Thoracic aorta endothelial cell (primary cell): ENCODE data around the gene PHLDB1. TPM values are rescaled to one million over a fixed set of nuclear protein-coding genes. Genes with fewer than 3 reads are reported as not detected.

Experiments used
- small RNA-seq: library from RNA; depleted of rRNA; stranded (forward); fragments of <200 nt; gene quantifications from one replicate; pipeline ENCODE3, GENCODE V24; 2012
- total RNA-seq: library from RNA; depleted of rRNA; stranded (reverse); fragments of >200 nt; gene quantifications from 2 replicates; pipeline ENCODE4 v1.2.3, GENCODE V29; 2012

The PHLDB1 gene
- total RNA-seq, result 110 and 115 TPM in 2 replicates

GRCh38 chr11:118607401-118608359 is at the start of gene PHLDB1:
PHLDB1 (plus strand) TSS chr11:118607615; CDS start chr11:118613837, 6,222 bp downstream.

GRCh38 chr11:118572061-118572980 is 35.1 kb upstream of the PHLDB1 start, which contains the start of gene ARCN1:
ARCN1 (plus strand) TSS chr11:118572409; CDS start chr11:118572548, 139 bp downstream.

GRCh38 chr11:118679483-118679882 is 72.1 kb downstream of the PHLDB1 start, which contains the start of gene TREH:
TREH (minus strand) TSS chr11:118679650; CDS start chr11:118679627, 23 bp downstream.

Small RNA genes lying within 50 kb of the gene (small RNA-seq; reads per million reads assigned to genes)
- not detected for gene RNU6-1157P
- gene RNU6-376P, result not detected

Other genes with a start within 250 kb of the PHLDB1 start
- gene UBE4A, start 248.0 kb upstream of the PHLDB1 start, total RNA-seq, result 71.0 and 73.4 TPM in 2 replicates
- gene ATP5MG, start 206.0 kb upstream of the PHLDB1 start, total RNA-seq, result 46.3 and 56.8 TPM in 2 replicates
- gene KMT2A, start 171.1 kb upstream of the PHLDB1 start, total RNA-seq, result 59.4 and 67.2 TPM in 2 replicates
- gene TTC36, start 80.1 kb upstream of the PHLDB1 start, total RNA-seq, result 0.27 and 0.50 TPM in 2 replicates
- 8.5 and 13.6 TPM in 2 replicates for gene TMEM25, start 76.4 kb upstream of the PHLDB1 start, total RNA-seq
- gene IFT46, start 41.7 kb upstream of the PHLDB1 start, total RNA-seq, result 26.7 and 33.6 TPM in 2 replicates
- 211 and 219 TPM in 2 replicates for gene ARCN1, start 35.2 kb upstream of the PHLDB1 start, total RNA-seq
- gene TREH, start 72.0 kb downstream of the PHLDB1 start, total RNA-seq, result not detected in 2 replicates
- 198 and 201 TPM in 2 replicates for gene DDX6, start 183.5 kb downstream of the PHLDB1 start, total RNA-seq